GM06990 (cell line): Measurements from ENCODE around the gene EMILIN3.

Experiments
- DNase-seq: peaks from one replicate; pipeline ENCODE4 v3.0.0-alpha.2; 2011; ENCODE audit not compliant: insufficient read length; ENCODE audit errors: extremely low read depth
- H3K27me3 ChIP-seq: replicated peaks from 2 replicates; pipeline ENCODE4 v1.6.0; 2011; ENCODE audit warnings: low read length; ENCODE audit not compliant: control insufficient read depth, insufficient read depth
- H3K36me3 ChIP-seq: 2 replicates; pipeline ENCODE4 v1.5.1; 2011; ENCODE audit warnings: low read length; ENCODE audit not compliant: control insufficient read depth, insufficient read depth
- H3K4me3 ChIP-seq: replicated peaks from 2 replicates; pipeline ENCODE4 v1.5.1; 2011; ENCODE audit warnings: low read depth, mild to moderate bottlenecking, control low read depth, low read length
- TF ChIP-seq, protein P1 (sequence below): IDR thresholded peaks from 2 replicates; pipeline ENCODE4 v1.5.1; 2011; ENCODE audit warnings: low read length, control low read depth, mild to moderate bottlenecking, inconsistent platforms; ENCODE audit not compliant: insufficient read depth, poor library complexity, severe bottlenecking

The EMILIN3 gene

GRCh38 chr20:41394081-41394480, 27.5 kb upstream of the EMILIN3 start:
- DNase-seq, result no peak
- no peak overlapping the region for H3K4me3 ChIP-seq
- H3K36me3 ChIP-seq, result no peaks in the 10 kb centered on the region
- no peaks in the 10 kb centered on the region for H3K27me3 ChIP-seq
- TF ChIP-seq, protein P1, sequence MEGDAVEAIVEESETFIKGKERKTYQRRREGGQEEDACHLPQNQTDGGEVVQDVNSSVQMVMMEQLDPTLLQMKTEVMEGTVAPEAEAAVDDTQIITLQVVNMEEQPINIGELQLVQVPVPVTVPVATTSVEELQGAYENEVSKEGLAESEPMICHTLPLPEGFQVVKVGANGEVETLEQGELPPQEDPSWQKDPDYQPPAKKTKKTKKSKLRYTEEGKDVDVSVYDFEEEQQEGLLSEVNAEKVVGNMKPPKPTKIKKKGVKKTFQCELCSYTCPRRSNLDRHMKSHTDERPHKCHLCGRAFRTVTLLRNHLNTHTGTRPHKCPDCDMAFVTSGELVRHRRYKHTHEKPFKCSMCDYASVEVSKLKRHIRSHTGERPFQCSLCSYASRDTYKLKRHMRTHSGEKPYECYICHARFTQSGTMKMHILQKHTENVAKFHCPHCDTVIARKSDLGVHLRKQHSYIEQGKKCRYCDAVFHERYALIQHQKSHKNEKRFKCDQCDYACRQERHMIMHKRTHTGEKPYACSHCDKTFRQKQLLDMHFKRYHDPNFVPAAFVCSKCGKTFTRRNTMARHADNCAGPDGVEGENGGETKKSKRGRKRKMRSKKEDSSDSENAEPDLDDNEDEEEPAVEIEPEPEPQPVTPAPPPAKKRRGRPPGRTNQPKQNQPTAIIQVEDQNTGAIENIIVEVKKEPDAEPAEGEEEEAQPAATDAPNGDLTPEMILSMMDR, result no peak

- Histone ChIP-seq H3K27me3 (no peaks in the 10 kb centered on the region), H3K4me3 (no peak overlapping the region), H3K36me3 (no peaks in the 10 kb centered on the region)
- no peak for DNase-seq
- TF ChIP-seq, protein P1, result no peak
Observed at GRCh38 chr20:41393705-41394066, 27.1 kb upstream of the EMILIN3 start.

GRCh38 chr20:41392871-41393704, 26.5 kb upstream of the EMILIN3 start:
- DNase-seq, result no peak

DNA sequence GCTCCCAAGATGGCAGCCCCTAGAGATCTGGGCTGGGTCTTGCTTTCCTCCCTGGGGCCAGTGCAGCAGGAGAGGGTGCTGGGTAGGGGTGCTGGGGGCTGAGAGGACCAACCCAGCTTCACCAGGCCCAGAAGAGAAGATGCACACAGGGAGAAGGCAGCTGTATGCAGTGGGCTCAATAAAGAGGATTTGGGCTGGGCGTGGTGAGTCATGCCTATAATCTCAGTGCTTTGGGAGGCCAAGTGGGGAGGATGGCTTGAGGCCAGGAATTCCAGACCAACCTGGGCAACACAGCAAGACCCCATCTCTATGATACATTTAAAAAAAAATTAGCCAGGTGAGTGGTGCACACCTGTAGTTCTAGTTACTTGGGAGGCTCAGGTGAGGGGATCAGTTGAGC, 25.7 kb upstream of the EMILIN3 start:
- H3K36me3 ChIP-seq, result no peaks in the 10 kb centered on the region
- no peaks in the 10 kb centered on the region for H3K27me3 ChIP-seq
- no peak overlapping the region for H3K4me3 ChIP-seq
- TF ChIP-seq, protein P1, result no peak
- DNase-seq, result no peak

More at GRCh38 chr20:41392871-41393704, 26.5 kb upstream of the EMILIN3 start:
- H3K36me3 ChIP-seq, result no peaks in the 10 kb centered on the region
- TF ChIP-seq, protein P1, result no peak
- no peaks in the 10 kb centered on the region for H3K27me3 ChIP-seq
- H3K4me3 ChIP-seq, result no peak overlapping the region

GRCh38 chr20:41391587-41392001, 25.0 kb upstream of the EMILIN3 start:
- no peaks in the 10 kb centered on the region for H3K36me3 ChIP-seq
- no peak overlapping the region for H3K4me3 ChIP-seq
- no peak for DNase-seq
- TF ChIP-seq, protein P1, result no peak
- H3K27me3 ChIP-seq, result no peaks in the 10 kb centered on the region
